Superior temporal gyrus (tissue), 1 donor: ENCODE measurements around the gene SPRYD3.

ENCODE experiments used
- DNase-seq: peaks from one replicate; pipeline ENCODE4 v3.0.0-alpha.2; 2016; ENCODE audit errors: extremely low spot score

Gene SPRYD3

GRCh38 chr12:53025250-53025649 lies 53.9 kb downstream of the SPRYD3 start:
- no peak for DNase-seq

- DNase-seq, result no peak
These were observed 64.5 kb downstream of the SPRYD3 start for GRCh38 chr12:53014709-53015108.
